Measurements from ENCODE around the gene PJA2. TPM values are rescaled to one million over a fixed set of nuclear protein-coding genes. Genes with fewer than 3 reads are reported as not detected.

Gene PJA2
- total RNA-seq, 4 donors from 2014 or later = 95.4 to 159 (median 134) TPM

- peak overlapping the region in 2 of 4 donors; percentile 12 to 26 for H3K27ac ChIP-seq
- DNase-seq (ENCODE audit: low spot score in 2 of 2) = no peak
- H3K4me1 ChIP-seq = peaks cover 0 to 53% (median 11%) of the 10 kb centered on the region in 4 donors
- H3K27me3 ChIP-seq = no peaks in the 10 kb centered on the region
- no peak for TF ChIP-seq CTCF (IDR thresholded peaks at IDR 0.05)
- TF ChIP-seq POLR2A (IDR thresholded peaks at IDR 0.05) = no peak
- no peak for TF ChIP-seq EP300 (IDR thresholded peaks at IDR 0.05)
- H3K4me3 ChIP-seq = no peak overlapping the region
- H3K9me3 ChIP-seq = peaks cover 0 to 5% (median 0%) of the 10 kb centered on the region in 4 donors
- WGBS, 2 donors = 89 to 95% methylated on average over 1 of the region's 1 CpG
- no peaks in the 10 kb centered on the region for H3K36me3 ChIP-seq
These were observed 42.9 kb upstream of the PJA2 start for GRCh38 chr5:109452661-109453060.

GRCh38 chr5:109451146-109451545 is 41.4 kb upstream of the PJA2 start:
- Histone ChIP-seq H3K27me3 (no peaks in the 10 kb centered on the region), H3K4me3 (no peak overlapping the region), H3K36me3 (no peaks in the 10 kb centered on the region), H3K4me1 (peaks cover 0 to 50% (median 11%) of the 10 kb centered on the region in 4 donors), H3K9me3 (no peaks in the 10 kb centered on the region), H3K27ac (peak overlapping the region in 2 of 4 donors; percentile 26 to 55)
- WGBS, 2 donors = 19 to 27% methylated on average over 1 of the region's 1 CpG
- DNase-seq (ENCODE audit: low spot score in 2 of 2) = no peak
- TF ChIP-seq CTCF (IDR thresholded peaks at IDR 0.05) (no peak), EP300 (IDR thresholded peaks at IDR 0.05) (peak in 1 of 2 donors; percentile 18)

GRCh38 chr5:109450129-109450877 is 40.5 kb upstream of the PJA2 start:
- Histone ChIP-seq H3K4me1 (peaks cover 0 to 42% (median 8%) of the 10 kb centered on the region in 4 donors), H3K36me3 (no peaks in the 10 kb centered on the region), H3K4me3 (no peak overlapping the region), H3K27me3 (no peaks in the 10 kb centered on the region), H3K27ac (no peak overlapping the region), H3K9me3 (no peaks in the 10 kb centered on the region)
- TF ChIP-seq CTCF (IDR thresholded peaks at IDR 0.05) = no peak
- no peak for TF ChIP-seq EP300 (IDR thresholded peaks at IDR 0.05)
- TF ChIP-seq POLR2A (IDR thresholded peaks at IDR 0.05) = no peak
- no peak for DNase-seq (ENCODE audit: low spot score in 2 of 2)
- 69 to 73% methylated on average over 12 of the region's 12 CpGs for WGBS, 2 donors

- WGBS, 2 donors = 69 to 98% methylated on average over 4 of the region's 4 CpGs
- Histone ChIP-seq H3K27ac (no peak overlapping the region), H3K27me3 (no peaks in the 10 kb centered on the region), H3K9me3 (no peaks in the 10 kb centered on the region), H3K4me1 (peaks cover 0 to 27% (median 4%) of the 10 kb centered on the region in 4 donors), H3K4me3 (no peak overlapping the region), H3K36me3 (no peaks in the 10 kb centered on the region)
- TF ChIP-seq CTCF (IDR thresholded peaks at IDR 0.05) = no peak
- no peak for TF ChIP-seq EP300 (IDR thresholded peaks at IDR 0.05)
- no peak for TF ChIP-seq POLR2A (IDR thresholded peaks at IDR 0.05)
- DNase-seq (ENCODE audit: low spot score in 2 of 2) = no peak
These were observed 39.1 kb upstream of the PJA2 start for GRCh38 chr5:109448838-109449237.

GRCh38 chr5:109439590-109439989 is 29.8 kb upstream of the PJA2 start:
- 89 to 91% methylated on average over 1 of the region's 1 CpG for WGBS, 2 donors
- Histone ChIP-seq H3K4me3 (no peak overlapping the region), H3K4me1 (no peaks in the 10 kb centered on the region), H3K27me3 (no peaks in the 10 kb centered on the region), H3K36me3 (no peaks in the 10 kb centered on the region), H3K27ac (no peak overlapping the region), H3K9me3 (peaks cover 0 to 8% (median 0%) of the 10 kb centered on the region in 4 donors)
- no peak for TF ChIP-seq CTCF (IDR thresholded peaks at IDR 0.05)
- no peak for TF ChIP-seq POLR2A (IDR thresholded peaks at IDR 0.05)
- no peak for TF ChIP-seq EP300 (IDR thresholded peaks at IDR 0.05)
- DNase-seq (ENCODE audit: low spot score in 2 of 2) = no peak

Data from tibial nerve (tissue), 4 donors.